ENCODE data around the gene CCDC200.
A peak's percentile ranks its signal among the peaks of the same experiment; 100 is the strongest.
"Not testable (repeated sequence)": the region's sequence is repeated elsewhere in the genome, so short reads cannot be mapped to it uniquely, and the experiment has no call there.

Gene CCDC200

DNA sequence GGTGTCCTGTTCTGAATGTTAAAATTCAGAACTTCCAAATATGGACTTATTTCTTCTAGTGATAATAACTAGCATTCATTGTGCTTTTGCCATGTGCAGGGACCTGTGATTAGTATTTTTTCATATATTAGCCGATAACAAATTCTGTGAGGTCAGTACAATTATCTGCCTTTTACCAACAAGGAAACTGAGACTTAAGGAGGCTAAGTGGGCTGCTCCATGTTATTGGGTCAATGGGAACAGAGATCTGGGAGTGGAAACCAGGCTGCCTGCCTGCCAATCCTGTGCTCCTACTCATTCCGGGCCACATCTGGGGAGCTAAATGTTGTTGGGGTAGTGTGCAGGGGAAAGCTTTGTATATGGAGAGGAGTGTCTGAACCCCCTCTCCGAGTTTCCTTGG, 13.1 kb downstream of the CCDC200 start:
- no peak for DNase-seq

DNA sequence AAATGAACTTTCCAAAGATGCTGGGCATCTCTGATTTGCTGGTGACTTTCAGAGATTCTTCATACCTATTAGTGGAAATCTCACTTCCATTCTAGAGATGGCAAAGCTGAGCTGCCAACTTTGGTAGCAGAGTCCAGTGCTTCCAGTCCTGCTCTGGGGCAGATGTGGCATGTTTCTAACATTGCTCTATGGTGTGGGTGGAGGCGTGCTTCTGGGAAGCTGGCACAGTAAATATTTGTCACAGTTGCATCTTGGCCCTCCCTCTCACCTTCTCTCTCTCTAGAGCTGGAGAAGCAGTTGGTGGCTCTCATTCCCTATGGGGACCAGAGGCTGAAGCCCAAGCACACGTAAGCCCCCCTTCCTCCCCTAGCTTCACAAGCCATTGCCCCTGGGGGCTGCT, 14.9 kb downstream of the CCDC200 start:
- no peak for DNase-seq

DNA sequence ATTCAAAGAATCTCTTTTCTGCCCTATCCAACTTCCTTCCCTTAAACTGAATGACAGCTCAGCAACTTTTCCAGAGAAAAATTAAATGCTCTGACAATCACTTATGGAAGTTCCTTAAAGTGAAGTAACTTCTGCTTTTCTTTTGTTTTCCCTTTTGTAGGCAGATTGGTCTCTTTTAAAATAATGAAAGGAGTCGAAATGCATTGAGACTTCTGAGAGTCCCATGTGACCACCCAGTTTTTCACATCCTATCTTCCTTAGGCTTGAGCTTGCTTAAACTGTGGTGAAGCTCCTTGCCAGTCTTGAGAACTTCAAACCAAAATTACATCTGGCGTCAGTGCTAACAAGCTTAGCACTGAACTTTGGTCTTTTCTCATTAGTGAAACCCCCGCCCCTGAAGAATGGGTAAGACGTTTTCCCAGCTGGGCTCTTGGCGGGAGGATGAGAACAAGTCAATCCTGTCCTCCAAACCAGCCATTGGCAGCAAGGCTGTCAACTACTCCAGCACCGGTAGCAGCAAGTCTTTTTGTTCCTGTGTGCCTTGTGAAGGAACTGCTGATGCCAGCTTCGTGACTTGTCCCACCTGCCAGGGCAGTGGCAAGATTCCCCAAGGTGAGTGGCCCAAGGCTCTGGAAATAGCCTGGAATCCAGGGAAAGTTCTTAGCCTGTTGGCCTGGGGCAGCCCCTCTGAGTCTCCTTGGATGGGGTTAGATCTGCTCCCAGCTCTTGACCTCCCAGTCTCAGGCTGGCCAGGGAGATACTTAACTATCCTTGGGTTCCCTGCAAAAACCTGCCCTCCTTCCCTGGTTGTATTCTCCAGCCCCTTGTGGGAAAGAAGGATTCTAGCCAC, 15.6 kb downstream of the CCDC200 start:
- DNase-seq = no peak

DNA sequence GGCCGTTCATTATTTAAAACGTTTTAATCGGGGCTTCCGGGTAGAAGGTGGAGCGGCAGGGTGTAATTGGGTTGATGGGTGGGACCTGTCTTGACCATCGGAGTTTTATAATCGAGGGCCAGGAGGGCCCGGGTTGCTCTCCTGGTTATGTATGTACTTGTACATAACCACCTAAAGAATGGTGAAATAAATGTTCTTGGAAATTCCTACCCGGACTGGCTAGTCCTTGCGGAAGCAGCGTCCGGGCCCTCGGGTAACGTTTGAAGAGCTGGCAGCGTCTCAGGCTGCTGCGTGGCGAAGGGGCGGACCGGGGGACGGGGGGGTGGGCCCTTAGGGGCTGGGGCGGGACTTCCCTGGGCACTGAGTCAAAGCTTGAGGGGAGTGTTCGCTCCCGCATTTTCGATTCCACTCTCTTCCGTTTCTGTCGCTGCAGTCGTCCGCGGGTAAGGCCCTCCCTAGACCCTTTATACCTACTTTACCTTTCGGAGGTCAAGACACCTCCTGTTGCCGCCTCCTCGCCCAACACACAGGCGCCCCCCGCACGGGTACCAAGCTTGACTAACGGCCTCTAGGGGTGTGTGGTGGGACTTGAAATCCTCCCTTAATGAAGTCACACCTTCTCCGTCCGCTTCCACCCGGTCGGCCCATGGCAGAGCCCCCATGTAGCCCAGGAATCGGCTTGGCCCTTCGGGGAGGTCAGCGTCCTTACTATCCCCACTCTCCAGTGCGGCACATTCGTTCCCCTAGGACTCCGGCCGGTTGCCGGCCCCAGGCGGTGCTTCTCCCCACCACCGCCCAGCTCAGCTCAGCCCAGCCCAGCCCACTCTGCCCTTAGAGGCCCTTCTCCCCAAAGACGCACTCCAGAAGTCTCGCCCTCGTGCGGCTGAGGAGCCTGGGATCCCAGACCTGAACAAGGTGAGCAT, 16.7 kb downstream of the CCDC200 start, which contains the start of gene TMEM106A:
Gene TMEM106A (plus strand): TSS at position 396 of the 923 bp plus-strand sequence. CDS start 1,167 bp downstream, outside the sequence.
- DNase-seq = peak; percentile 60 to 64

DNA sequence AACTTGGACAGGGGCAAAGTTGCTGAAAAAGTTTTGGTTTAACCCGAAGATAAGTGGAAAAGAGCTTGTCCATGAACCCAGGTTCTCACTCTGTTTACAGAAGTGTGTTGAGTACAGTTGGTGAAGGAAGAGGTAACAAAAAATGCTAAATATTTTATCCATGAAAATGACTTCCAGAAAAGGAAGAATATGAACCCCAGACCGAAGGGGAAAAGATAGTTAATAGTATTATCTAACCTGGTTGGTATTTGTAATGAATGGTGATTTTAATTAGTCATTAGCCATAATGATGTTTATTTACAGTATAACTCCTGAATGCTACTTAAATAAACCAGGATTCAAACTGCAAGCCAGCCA, 17.3 kb downstream of the CCDC200 start:
- no peak for DNase-seq

DNA sequence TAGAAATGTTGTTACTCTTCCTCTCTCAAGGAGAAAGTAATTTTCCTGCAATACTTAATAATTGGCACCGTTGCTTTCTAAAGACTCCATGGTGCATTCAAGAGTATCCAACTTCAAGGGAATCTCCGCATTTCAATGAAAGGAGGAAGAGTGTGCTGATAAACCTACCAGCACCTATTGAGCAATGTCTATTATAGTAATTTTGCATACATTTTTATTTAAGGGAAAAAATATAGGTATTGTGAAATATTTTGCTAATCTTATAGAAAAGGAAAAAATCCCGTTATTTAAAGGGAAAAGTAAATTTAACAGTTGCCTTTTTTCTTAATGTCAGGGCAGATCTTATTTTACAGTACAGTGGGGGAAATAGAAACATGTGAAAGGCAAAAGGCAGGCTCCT, 17.8 kb downstream of the CCDC200 start:
- DNase-seq = no peak

DNA sequence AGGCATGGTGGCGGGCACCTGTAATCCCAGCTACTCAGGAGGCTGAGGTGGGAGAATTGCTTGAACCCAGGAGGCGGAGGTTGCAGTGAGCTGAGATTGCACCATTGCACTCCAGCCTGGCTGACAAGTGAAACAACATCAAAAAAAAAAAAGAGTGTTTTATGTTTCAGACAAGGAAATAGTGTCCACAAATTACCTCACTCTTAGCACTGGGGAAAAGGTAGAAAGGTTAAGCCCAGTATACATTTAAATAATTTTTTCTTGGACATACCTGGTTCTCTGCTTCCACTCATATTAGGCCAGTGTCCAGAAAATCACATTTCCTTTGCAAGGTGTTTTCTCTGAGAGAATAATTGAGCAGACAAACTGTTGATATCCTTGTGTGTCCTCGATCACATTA, 25.4 kb downstream of the CCDC200 start:
- not testable (repeated sequence) for DNase-seq

DNA sequence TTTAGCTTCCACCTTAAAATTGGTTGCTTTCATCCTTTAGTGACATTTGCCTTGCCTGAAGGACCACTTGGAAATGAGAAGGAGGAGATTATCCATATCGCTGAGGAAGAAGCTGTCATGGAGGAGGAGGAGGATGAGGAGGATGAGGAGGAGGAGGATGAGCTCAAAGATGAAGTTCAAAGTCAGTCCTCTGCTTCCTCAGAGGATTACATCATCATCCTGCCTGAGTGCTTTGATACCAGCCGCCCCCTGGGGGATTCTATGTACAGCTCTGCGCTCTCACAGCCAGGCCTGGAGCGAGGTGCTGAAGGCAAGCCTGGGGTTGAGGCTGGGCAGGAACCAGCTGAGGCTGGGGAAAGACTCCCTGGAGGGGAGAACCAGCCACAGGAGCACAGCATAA, 28.3 kb downstream of the CCDC200 start:
- DNase-seq = no peak

DNA sequence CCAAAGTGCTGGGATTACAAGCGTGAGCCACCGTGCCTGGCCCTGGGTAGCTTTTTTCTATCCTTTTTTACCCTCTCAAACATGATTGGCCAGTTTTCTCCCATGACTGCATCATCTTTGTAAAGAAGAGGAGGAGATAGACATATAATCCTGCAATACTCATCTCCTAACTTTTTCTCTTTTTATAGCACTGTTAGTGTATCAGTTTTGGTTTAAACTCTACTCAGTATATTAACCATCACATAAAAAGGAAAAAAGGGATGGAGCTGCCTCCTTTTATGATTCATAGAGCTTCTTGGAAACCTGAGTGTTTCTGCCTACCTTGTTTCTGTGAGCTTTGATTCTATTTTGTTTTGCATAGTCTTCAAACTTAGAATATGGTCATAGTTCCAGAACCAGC, 28.8 kb downstream of the CCDC200 start:
- no peak for DNase-seq

DNA sequence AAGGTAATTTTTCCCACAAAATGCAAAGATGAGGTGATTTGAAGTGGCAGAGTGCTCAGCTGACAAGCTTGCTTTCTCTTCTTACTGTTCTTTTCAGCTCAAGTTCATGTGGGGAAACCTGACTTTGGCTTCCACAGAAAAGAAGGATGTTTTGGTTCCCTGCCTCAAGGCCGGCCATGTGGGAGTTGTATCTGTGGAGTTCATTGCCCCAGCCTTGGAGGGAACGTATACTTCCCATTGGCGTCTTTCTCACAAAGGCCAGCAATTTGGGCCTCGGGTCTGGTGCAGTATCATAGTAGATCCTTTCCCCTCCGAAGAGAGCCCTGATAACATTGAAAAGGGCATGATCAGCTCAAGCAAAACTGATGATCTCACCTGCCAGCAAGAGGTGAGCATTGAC, 35.2 kb downstream of the CCDC200 start:
- no peak for DNase-seq

DNA sequence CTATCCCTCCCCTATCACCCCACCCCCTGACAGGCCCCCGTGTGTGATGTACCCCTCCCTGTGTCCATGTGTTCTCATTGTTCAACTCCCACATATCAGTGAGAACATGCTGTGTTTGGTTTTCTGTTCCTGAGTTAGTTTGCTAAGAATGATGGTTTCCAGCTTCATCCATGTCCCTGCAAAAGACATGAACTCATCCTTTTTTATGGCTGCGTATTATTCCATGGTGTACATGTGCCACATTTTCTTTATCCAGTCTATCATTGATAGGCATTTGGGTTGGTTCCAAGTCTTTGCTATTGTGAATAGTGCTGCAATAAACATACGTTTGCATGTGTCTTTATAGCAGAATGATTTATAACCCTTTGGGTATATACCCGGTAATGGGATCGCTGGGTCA, 41.8 kb downstream of the CCDC200 start:
- not testable (repeated sequence) for DNase-seq

DNA sequence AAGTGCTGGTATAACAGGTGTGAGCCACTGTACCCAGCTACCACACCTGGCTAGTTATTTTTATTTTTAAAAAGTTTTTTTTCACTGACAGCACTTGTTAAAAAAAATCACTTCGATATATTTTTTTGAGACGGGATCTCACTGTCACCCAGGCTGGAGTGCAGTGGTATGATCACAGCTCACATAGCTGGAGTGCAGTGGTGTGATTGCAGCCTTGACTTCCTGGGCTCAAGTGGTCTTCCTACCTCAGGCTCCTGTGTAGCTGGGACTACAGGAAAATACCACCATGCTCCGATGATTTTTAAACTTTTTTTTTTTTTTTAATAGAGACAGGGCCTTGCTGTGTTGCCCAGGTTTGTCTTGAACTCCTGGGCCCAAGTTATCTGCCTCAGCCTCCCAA, 44.5 kb downstream of the CCDC200 start:
- no peak for DNase-seq

DNA sequence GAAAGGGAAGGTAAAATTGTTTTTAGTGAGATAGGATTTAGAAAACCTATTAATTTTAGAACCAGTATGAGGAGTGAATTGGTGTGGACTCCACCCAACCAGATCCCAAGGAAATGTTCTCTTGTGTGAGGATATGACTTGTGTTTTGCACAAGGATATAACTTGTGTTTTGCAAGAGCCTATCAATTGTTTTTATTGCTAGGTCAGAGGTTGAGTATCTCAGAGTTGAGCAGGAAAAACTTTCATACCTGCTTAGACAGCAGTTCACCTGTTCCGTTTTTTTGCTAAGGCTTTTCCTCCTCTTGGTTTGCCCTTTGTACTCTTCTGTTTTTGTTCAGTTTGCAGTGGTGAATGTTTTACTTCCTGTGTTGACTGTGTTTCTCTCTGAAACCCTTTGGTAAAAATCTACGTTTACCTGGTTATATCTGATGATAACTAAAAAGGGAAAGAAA, 52.3 kb downstream of the CCDC200 start:
- no peak for DNase-seq

DNA sequence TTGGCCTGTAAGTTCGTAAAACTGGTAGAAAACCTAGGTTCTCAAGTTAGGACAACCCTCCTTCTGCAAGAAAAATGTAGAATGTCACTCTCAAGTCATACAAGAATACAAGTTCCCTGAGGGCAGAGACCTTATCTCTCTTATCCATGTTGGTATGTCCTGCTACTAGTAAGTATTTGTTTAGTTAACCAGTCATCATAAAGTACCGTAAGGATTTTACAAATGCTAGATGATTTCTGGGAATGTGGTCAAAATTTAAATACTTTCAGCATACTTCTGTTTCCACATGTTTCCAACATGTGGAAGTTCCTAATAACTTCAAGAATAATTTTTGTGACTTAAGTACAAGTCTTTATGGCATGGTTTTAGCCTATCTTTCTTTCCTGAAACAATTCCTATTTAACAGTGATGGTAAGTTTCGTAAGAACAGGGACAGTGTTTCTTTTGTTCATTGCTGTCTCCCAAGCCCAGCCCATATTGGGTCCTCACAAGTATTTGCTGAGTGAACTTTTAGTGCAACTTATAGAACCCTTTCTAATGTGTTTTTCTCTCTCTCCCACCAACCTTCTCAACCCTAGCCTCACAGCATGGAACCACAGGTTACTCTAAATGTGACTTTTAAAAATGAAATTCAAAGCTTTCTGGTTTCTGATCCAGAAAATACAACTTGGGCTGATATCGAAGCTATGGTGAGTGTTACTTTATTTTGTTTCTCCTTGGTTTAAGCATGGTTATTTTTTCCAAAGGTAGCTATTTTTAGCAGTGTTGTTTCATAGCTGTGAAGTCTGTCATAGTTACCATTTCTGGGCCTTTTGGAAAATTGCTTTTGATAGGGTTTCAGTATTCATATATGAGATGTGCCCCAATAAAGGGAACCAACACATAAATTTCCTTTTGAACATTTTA, 53.0 kb downstream of the CCDC200 start:
- no peak for DNase-seq

DNA sequence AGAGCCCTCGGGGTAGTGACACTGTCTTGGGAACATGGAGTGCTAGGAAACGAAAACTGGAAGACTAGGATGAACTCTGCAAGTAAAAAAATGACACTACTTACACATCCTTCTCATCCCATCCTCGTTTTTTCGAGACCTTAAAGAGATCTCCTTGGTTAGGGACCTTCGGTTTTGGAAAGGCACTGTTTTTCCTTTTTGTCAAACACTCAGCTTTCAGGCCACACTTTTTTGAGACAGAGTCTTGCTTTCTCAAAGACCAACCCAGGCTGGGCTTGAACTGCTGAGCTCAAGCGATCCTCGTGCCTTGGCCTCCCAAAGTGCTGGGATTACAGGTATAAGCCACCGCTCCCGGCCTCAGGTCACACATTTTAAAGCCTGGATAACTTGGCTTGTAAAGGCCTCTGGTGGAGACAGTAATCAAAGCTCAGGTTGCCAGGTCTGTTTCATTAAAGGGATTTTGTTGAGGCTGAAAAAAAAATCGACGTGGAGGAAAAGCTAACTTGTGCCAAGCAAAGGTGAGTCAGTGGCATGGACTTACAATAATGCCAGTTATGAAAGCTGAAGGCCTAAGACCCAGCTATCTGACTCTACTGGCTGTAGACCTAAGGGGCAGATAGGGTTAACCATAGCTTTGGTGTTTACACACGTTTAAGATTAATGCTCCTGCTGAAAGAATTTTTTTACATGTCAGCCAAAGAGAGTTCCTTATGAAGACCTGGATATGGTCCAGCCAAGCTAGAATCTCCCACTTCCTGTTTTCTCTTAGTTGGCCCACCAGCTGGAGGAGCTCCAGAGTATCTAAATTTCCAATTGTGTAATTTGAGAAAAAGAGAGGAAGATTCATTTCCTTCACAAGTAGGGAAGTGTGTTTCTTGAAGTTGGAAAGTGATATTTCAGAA, 56.6 kb downstream of the CCDC200 start:
- no peak for DNase-seq
